Vagina (tissue), 2 donors: ENCODE results near the gene TFCP2L1.

Experiments used
- CTCF ChIP-seq, 3 experiments: fragments of 450-650 bp in 2 of 3; fragments of 200-600 bp in 1 of 3; sonication (generic) in 1 of 3; IDR thresholded peaks; one replicate each; pipeline ENCODE4 v1.5.1; 2017 to 2019; ENCODE audit warnings: antibody characterized with exemption in 3 of 3, mild to moderate bottlenecking in 2 of 3, moderate library complexity in 2 of 3
- POLR2A ChIP-seq, 2 donors: fragments of 450-650 bp; IDR thresholded peaks; one replicate each; pipeline ENCODE4 v1.6.1; 2017; ENCODE audit warnings: antibody characterized with exemption in 2 of 2, mild to moderate bottlenecking in 2 of 2, moderate library complexity in 2 of 2

GRCh38 chr2:121195036-121195435, 90.0 kb downstream of the TFCP2L1 start:
- TF ChIP-seq CTCF (IDR thresholded peaks at IDR 0.05) (no peak), POLR2A (IDR thresholded peaks at IDR 0.05) (no peak)
